ENCODE data around the gene PALM. TPM values are rescaled to one million over a fixed set of nuclear protein-coding genes. Genes with fewer than 3 reads are reported as not detected.
A peak's percentile ranks its signal among the peaks of the same experiment; 100 is the strongest.

Gene PALM
- total and polyA plus RNA-seq, 2 experiments from 2014 or later = 22.1 to 27.2 TPM

DNA sequence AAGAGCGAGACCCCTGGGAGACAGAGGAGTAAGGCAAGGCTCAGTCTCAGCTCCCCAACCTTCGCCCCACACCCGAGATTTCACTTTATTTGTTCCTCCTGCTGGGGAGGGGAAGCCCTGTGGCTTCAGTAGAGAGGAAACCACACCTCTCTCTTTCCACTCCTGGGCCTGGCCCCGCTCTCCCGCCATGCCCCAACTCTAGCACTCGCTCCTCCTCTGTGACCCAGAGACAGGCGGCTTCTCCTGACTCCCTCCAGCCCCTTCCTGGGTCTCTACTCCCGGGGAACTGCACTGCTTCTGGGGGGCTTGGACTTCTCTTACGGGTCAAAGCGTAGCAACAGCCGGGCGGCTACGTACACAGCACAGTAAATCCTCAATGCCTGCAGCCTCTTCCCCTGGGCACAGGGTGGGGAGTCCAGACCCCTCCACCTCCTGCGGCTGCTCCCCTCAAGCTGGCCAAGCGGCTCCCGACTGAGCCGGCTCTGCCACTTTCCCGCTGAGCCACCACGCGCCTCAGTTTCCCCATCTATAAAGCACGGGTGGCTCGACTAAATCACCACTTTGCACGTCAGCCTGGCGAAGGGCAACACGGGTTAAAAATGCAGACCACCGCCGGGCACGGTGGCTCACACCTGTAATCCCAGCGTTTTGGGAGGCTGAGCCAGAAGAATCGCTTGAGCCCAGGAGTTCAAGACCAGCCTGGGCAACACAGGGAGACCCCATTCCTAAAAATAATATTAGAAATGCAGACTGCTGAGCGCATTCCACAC, 47.1 kb upstream of the PALM start:
- Histone ChIP-seq H2AFZ (no peak overlapping the region), H3K27me3 (no peaks in the 10 kb centered on the region), H3K4me3 (peak overlapping the region; percentile 99), H3K9me3 (ENCODE audit: low read depth) (no peaks in the 10 kb centered on the region), H3K4me2 (peak overlapping the region; percentile 96), H3K9me2 (replicated peaks; ENCODE audit: insufficient read depth) (no peaks in the 10 kb centered on the region), H3K4me1 (ENCODE audit: insufficient read depth) (peaks cover 50% of the 10 kb centered on the region), H3K27ac (peak overlapping the region; percentile 91), H4K20me1 (ENCODE audit: insufficient read depth, poor library complexity, severe bottlenecking) (peaks cover 55% of the 10 kb centered on the region), H3K36me3 (replicated peaks; ENCODE audit: insufficient read depth, low read depth) (no peaks in the 10 kb centered on the region), H3K79me2 (peaks cover 63% of the 10 kb centered on the region)
- DNase-seq (ENCODE audit: low spot score) = peak; percentile 56
- TF ChIP-seq EZH2phosphoT487 (IDR thresholded peaks at IDR 0.05; ENCODE audit: low read depth, severe bottlenecking, unreplicated experiment) = no peak
- TF ChIP-seq CTCF (IDR thresholded peaks at IDR 0.05; ENCODE audit: poor library complexity) = no peak
- no peak for TF ChIP-seq EZH2 (IDR thresholded peaks at IDR 0.05; ENCODE audit: borderline replicate concordance)
- 40% methylated on average over 30 of the region's 31 CpGs for WGBS (ENCODE audit: low lambda C conversion rate, missing lambda C conversion rate)

DNA sequence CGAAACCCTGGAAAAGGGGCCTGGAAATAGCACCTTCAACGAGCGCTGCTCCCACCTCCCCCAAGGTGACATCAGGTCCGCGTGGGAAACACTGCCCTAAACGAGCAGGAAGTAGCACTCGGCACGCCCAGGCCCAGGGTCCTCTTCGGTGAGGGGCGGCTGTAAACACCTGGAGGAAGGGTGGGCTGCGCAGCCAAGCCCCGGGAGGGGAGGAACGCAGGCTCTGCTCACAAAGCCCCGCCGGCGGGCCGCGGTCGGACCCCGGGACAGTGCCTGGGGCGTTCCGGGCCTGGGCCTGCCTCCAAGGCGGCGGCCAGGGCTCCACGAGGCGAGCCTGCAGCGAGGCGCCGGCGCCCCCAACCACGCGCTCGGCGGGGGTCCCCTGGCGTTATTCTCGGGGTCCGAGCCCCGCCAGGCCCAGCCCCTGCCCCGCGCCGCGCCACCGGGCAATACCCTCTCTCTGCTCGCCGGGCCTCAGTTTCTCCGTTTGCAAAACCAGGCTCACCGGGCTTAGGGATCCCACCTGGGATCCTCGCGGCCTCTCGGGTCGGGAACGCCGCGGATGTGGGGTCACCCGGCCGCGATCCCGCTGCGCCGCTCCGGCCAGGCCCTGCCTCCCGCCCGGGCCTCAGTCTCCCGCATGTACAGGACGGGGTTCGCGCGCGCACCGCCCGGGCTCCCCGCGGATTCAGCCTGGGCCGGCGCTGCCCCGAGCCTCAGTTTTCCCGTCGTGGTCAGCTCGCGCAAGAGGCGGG, 46.4 kb upstream of the PALM start:
- H3K27me3 ChIP-seq = no peaks in the 10 kb centered on the region
- peaks cover 55% of the 10 kb centered on the region for H3K79me2 ChIP-seq
- peak overlapping the region; percentile 91 for H3K27ac ChIP-seq
- peak overlapping the region; percentile 99 for H3K4me3 ChIP-seq
- 2% methylated on average over 46 of the region's 81 CpGs for WGBS (ENCODE audit: low lambda C conversion rate, missing lambda C conversion rate)
- no peaks in the 10 kb centered on the region for H3K36me3 ChIP-seq (replicated peaks; ENCODE audit: insufficient read depth, low read depth)
- no peaks in the 10 kb centered on the region for H3K9me3 ChIP-seq (ENCODE audit: low read depth)
- TF ChIP-seq EZH2phosphoT487 (IDR thresholded peaks at IDR 0.05; ENCODE audit: low read depth, severe bottlenecking, unreplicated experiment) (no peak), CTCF (IDR thresholded peaks at IDR 0.05; ENCODE audit: poor library complexity) (no peak), EZH2 (IDR thresholded peaks at IDR 0.05; ENCODE audit: borderline replicate concordance) (no peak)
- DNase-seq (ENCODE audit: low spot score) = peak; percentile 75
- H3K9me2 ChIP-seq (replicated peaks; ENCODE audit: insufficient read depth) = no peaks in the 10 kb centered on the region
- peaks cover 48% of the 10 kb centered on the region for H3K4me1 ChIP-seq (ENCODE audit: insufficient read depth)
- H3K4me2 ChIP-seq = peak overlapping the region; percentile 96
- H2AFZ ChIP-seq = no peak overlapping the region
- peaks cover 47% of the 10 kb centered on the region for H4K20me1 ChIP-seq (ENCODE audit: insufficient read depth, poor library complexity, severe bottlenecking)

GRCh38 chr19:662962-663681, 45.6 kb upstream of the PALM start, which contains the start of gene RNF126:
Gene RNF126, minus strand, starts transcription at chr19:663214. Its CDS starts 93 bp downstream, at chr19:663121.
- Histone ChIP-seq H3K9me3 (ENCODE audit: low read depth) (no peaks in the 10 kb centered on the region), H3K9me2 (replicated peaks; ENCODE audit: insufficient read depth) (no peaks in the 10 kb centered on the region), H4K20me1 (ENCODE audit: insufficient read depth, poor library complexity, severe bottlenecking) (peaks cover 40% of the 10 kb centered on the region), H3K36me3 (replicated peaks; ENCODE audit: insufficient read depth, low read depth) (no peaks in the 10 kb centered on the region), H3K4me2 (peak within 1 kb of the TSS; percentile 96), H3K27me3 (no peaks in the 10 kb centered on the region), H3K27ac (peak within 1 kb of the TSS; percentile 97), H3K79me2 (peaks cover 48% of the 10 kb centered on the region), H3K4me1 (ENCODE audit: insufficient read depth) (peaks cover 41% of the 10 kb centered on the region), H3K4me3 (peak within 1 kb of the TSS; percentile 99), H2AFZ (peak within 1 kb of the TSS; percentile 90)
- 6% methylated on average over 36 of the region's 97 CpGs for WGBS (ENCODE audit: low lambda C conversion rate, missing lambda C conversion rate)
- TF ChIP-seq EZH2phosphoT487 (IDR thresholded peaks at IDR 0.05; ENCODE audit: low read depth, severe bottlenecking, unreplicated experiment) = no peak
- no peak for TF ChIP-seq CTCF (IDR thresholded peaks at IDR 0.05; ENCODE audit: poor library complexity)
- TF ChIP-seq EZH2 (IDR thresholded peaks at IDR 0.05; ENCODE audit: borderline replicate concordance) = no peak
- DNase-seq (ENCODE audit: low spot score) = peak; percentile 96
